C4-2B (cell line): ENCODE results near the gene LSM12.

Experiments
- ZFX ChIP-seq: fragments of 450-650 bp; IDR thresholded peaks from 2 replicates; pipeline ENCODE4 v1.6.1; 2017
- TF ChIP-seq, protein P1 (sequence below): fragments of 450-650 bp; conservative IDR thresholded peaks from 2 replicates; pipeline ENCODE4 v1.5.1; 2017; ENCODE audit warnings: mild to moderate bottlenecking

GRCh38 chr17:44033861-44034408 lies 32.5 kb downstream of the LSM12 start:
- TF ChIP-seq, protein P1, sequence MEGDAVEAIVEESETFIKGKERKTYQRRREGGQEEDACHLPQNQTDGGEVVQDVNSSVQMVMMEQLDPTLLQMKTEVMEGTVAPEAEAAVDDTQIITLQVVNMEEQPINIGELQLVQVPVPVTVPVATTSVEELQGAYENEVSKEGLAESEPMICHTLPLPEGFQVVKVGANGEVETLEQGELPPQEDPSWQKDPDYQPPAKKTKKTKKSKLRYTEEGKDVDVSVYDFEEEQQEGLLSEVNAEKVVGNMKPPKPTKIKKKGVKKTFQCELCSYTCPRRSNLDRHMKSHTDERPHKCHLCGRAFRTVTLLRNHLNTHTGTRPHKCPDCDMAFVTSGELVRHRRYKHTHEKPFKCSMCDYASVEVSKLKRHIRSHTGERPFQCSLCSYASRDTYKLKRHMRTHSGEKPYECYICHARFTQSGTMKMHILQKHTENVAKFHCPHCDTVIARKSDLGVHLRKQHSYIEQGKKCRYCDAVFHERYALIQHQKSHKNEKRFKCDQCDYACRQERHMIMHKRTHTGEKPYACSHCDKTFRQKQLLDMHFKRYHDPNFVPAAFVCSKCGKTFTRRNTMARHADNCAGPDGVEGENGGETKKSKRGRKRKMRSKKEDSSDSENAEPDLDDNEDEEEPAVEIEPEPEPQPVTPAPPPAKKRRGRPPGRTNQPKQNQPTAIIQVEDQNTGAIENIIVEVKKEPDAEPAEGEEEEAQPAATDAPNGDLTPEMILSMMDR, result no peak
- TF ChIP-seq ZFX, result no peak
